OCI-LY1 (cell line): ENCODE measurements around the gene ASIC3.

Experiments used
- H2AFZ ChIP-seq: fragments of 200-600 bp; sonication (generic), shearing (Covaris generic); 2 replicates; pipeline ENCODE4 v1.6.0; 2014; ENCODE audit warnings: antibody characterized with exemption, mild to moderate bottlenecking, low read length
- H3F3A ChIP-seq: fragments of 200-600 bp; sonication (generic), shearing (Covaris generic); 2 replicates; pipeline ENCODE4 v1.6.0; 2014; ENCODE audit warnings: mild to moderate bottlenecking, antibody characterized with exemption, low read length, moderate library complexity; ENCODE audit not compliant: insufficient read depth
- H3K27ac ChIP-seq: fragments of 200-600 bp; sonication (generic); 2 replicates; pipeline ENCODE4 v1.5.1; 2014; ENCODE audit warnings: low read length, mixed run types, mild to moderate bottlenecking, low read depth; ENCODE audit not compliant: poor library complexity, severe bottlenecking
- H3K27me3 ChIP-seq: fragments of 200-600 bp; sonication (generic); 2 replicates; pipeline ENCODE4 v1.6.0; 2014; ENCODE audit warnings: antibody characterized with exemption, mild to moderate bottlenecking, low read length, moderate library complexity; ENCODE audit not compliant: insufficient read depth
- H3K36me3 ChIP-seq: fragments of 200-600 bp; sonication (generic); 2 replicates; pipeline ENCODE4 v1.6.1; 2014; ENCODE audit warnings: mild to moderate bottlenecking, antibody characterized with exemption, low read length, moderate library complexity, mixed read lengths; ENCODE audit not compliant: insufficient read depth
- H3K4me1 ChIP-seq: fragments of 200-600 bp; sonication (generic); 2 replicates; pipeline ENCODE4 v1.5.1; 2014; ENCODE audit warnings: mild to moderate bottlenecking, low read length, moderate library complexity; ENCODE audit not compliant: insufficient read depth, severe bottlenecking
- H3K4me2 ChIP-seq: fragments of 200-600 bp; sonication (generic), shearing (Covaris generic); 2 replicates; pipeline ENCODE4 v1.6.1; 2014; ENCODE audit warnings: low read length
- H3K4me3 ChIP-seq: fragments of 200-600 bp; sonication (generic); 2 replicates; pipeline ENCODE4 v1.5.1; 2014; ENCODE audit warnings: low read length, low read depth, mild to moderate bottlenecking, mixed read lengths; ENCODE audit not compliant: poor library complexity, severe bottlenecking
- H3K79me2 ChIP-seq: fragments of 200-600 bp; shearing (Covaris generic); 2 replicates; pipeline ENCODE4 v1.6.1; 2016; ENCODE audit warnings: mixed run types, low read length, mixed read lengths; ENCODE audit not compliant: insufficient read depth
- H3K9ac ChIP-seq: fragments of 200-600 bp; sonication (generic), shearing (Covaris generic); 2 replicates; pipeline ENCODE4 v1.6.1; 2014; ENCODE audit warnings: mild to moderate bottlenecking, low read length, mixed read lengths
- H3K9me2 ChIP-seq: fragments of 200-600 bp; sonication (generic), shearing (Covaris generic); 2 replicates; pipeline ENCODE4 v1.6.1; 2014; ENCODE audit warnings: low read depth, mild to moderate bottlenecking, low read length, mixed read lengths
- H3K9me3 ChIP-seq: fragments of 200-600 bp; shearing (Covaris generic); 2 replicates; pipeline ENCODE4 v1.6.1; 2014; ENCODE audit warnings: low read length, mixed read lengths
- H4K20me1 ChIP-seq: fragments of 200-600 bp; sonication (generic), shearing (Covaris generic); 2 replicates; pipeline ENCODE4 v1.6.0; 2016; ENCODE audit warnings: mild to moderate bottlenecking, low read length; ENCODE audit not compliant: insufficient read depth
- CTCF ChIP-seq: fragments of 200-600 bp; sonication (generic), shearing (Covaris generic); IDR thresholded peaks from 2 replicates; pipeline ENCODE4 v1.5.1; 2017; ENCODE audit warnings: mild to moderate bottlenecking, antibody characterized with exemption, low read length, moderate library complexity, mixed read lengths
- EZH2 ChIP-seq: fragments of 200-600 bp; sonication (generic), shearing (Covaris generic); IDR thresholded peaks from 2 replicates; pipeline ENCODE4 v1.8.0; 2017; ENCODE audit warnings: borderline replicate concordance, mixed run types, mild to moderate bottlenecking, antibody characterized with exemption, low read length, moderate library complexity, mixed read lengths

The ASIC3 gene

GRCh38 chr7:151071032-151071866 lies 22.9 kb downstream of the ASIC3 start:
- Histone ChIP-seq H3K9me2 (no peaks in the 10 kb centered on the region), H3K27ac (no peak overlapping the region), H3K79me2 (no peaks in the 10 kb centered on the region), H3K27me3 (no peaks in the 10 kb centered on the region), H2AFZ (no peak overlapping the region), H4K20me1 (no peaks in the 10 kb centered on the region), H3K4me2 (no peak overlapping the region), H3K9ac (no peak overlapping the region), H3K36me3 (peaks cover 90% of the 10 kb centered on the region), H3K9me3 (no peaks in the 10 kb centered on the region), H3K4me1 (no peaks in the 10 kb centered on the region), H3K4me3 (no peak overlapping the region), H3F3A (no peaks in the 10 kb centered on the region)
- TF ChIP-seq CTCF (no peak), EZH2 (no peak)

GRCh38 chr7:151073990-151074389 lies 25.7 kb downstream of the ASIC3 start:
- H3K9ac ChIP-seq = no peak overlapping the region
- peaks cover 4% of the 10 kb centered on the region; the same call in 1 of the 2 replicates for H3F3A ChIP-seq
- TF ChIP-seq EZH2 (no peak), CTCF (no peak)
- no peaks in the 10 kb centered on the region for H3K9me3 ChIP-seq
- no peaks in the 10 kb centered on the region for H3K9me2 ChIP-seq
- no peaks in the 10 kb centered on the region for H4K20me1 ChIP-seq
- no peaks in the 10 kb centered on the region for H3K27me3 ChIP-seq
- H3K36me3 ChIP-seq = peaks cover 80% of the 10 kb centered on the region
- no peaks in the 10 kb centered on the region for H3K79me2 ChIP-seq
- H3K27ac ChIP-seq = no peak overlapping the region
- no peak overlapping the region for H2AFZ ChIP-seq
- no peak overlapping the region for H3K4me3 ChIP-seq
- H3K4me1 ChIP-seq = peaks cover 10% of the 10 kb centered on the region
- H3K4me2 ChIP-seq = no peak overlapping the region

- H3K36me3 ChIP-seq = peaks cover 69% of the 10 kb centered on the region
- no peak overlapping the region for H3K27ac ChIP-seq
- peaks cover 20% of the 10 kb centered on the region for H3K4me1 ChIP-seq
- no peaks in the 10 kb centered on the region for H3K9me3 ChIP-seq
- no peaks in the 10 kb centered on the region for H3K79me2 ChIP-seq
- H3K9ac ChIP-seq = no peak overlapping the region
- H3K4me3 ChIP-seq = no peak overlapping the region
- H4K20me1 ChIP-seq = no peaks in the 10 kb centered on the region
- H2AFZ ChIP-seq = no peak overlapping the region
- H3F3A ChIP-seq = peaks cover 4% of the 10 kb centered on the region; the same call in 1 of the 2 replicates
- no peaks in the 10 kb centered on the region for H3K9me2 ChIP-seq
- H3K27me3 ChIP-seq = no peaks in the 10 kb centered on the region
- H3K4me2 ChIP-seq = no peak overlapping the region
- TF ChIP-seq EZH2 = no peak
- TF ChIP-seq CTCF = no peak
These were observed 26.7 kb downstream of the ASIC3 start for GRCh38 chr7:151074817-151075661.
